GM10266 (cell line): ENCODE results near the gene LRCH1.
A peak's percentile ranks its signal among the peaks of the same experiment; 100 is the strongest.

ENCODE experiments used
- DNase-seq: peaks from one replicate; pipeline ENCODE4 v3.0.0; 2012; ENCODE audit errors: extremely low spot score
- CTCF ChIP-seq: IDR thresholded peaks from 2 replicates; pipeline ENCODE4 v1.5.1; 2012; ENCODE audit warnings: mild to moderate bottlenecking, low read depth; ENCODE audit not compliant: control insufficient read depth, insufficient read depth; ENCODE audit errors: missing control alignments

LRCH1 gene

GRCh38 chr13:46605825-46606554 is 53.0 kb downstream of the LRCH1 start:
- DNase-seq = peak; percentile 20
- TF ChIP-seq CTCF = no peak

GRCh38 chr13:46606970-46607369 is 54.0 kb downstream of the LRCH1 start:
- no peak for DNase-seq

DNA sequence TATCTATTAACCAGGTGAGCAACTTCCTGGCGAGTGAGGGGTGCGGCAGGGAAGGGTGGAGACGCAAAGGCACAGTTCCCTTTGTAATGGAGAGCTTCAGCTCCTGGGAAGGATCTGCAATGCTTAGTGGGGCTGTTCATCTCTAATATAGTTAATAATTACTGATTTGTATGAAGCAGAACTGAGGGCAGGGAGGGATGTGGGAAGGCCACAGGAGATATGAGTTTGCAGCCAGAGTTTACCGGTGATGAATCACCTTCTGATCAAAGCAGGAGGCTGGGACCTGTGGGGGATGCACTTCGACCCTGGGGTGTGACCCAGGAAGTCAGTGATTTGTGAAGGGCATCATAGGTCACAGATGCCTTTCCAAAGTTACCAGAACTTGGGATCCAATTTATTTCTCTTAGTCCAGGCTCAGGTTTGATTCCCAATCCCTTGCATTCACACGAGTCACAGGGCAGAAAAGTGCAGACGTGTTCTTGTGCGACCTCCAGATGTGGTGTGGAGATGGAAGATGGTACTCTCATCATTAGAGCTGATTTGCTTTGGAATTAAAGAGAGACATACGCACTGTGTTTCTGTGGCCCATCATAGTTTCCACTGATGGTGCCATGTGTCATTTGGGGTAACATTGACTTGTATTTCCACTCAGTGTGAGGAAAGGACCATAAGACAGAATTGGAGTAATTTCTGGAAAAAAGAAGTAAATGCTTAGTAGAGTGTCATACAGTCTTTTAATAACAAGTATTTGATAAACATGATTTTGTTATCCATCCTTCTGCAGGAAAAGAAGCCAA is 55.0 kb downstream of the LRCH1 start:
- no peak for TF ChIP-seq CTCF
- DNase-seq = no peak

More at GRCh38 chr13:46606970-46607369, 54.0 kb downstream of the LRCH1 start:
- TF ChIP-seq CTCF = no peak

- DNase-seq = no peak
- no peak for TF ChIP-seq CTCF
These were observed 56.1 kb downstream of the LRCH1 start for GRCh38 chr13:46609052-46609451.

DNA sequence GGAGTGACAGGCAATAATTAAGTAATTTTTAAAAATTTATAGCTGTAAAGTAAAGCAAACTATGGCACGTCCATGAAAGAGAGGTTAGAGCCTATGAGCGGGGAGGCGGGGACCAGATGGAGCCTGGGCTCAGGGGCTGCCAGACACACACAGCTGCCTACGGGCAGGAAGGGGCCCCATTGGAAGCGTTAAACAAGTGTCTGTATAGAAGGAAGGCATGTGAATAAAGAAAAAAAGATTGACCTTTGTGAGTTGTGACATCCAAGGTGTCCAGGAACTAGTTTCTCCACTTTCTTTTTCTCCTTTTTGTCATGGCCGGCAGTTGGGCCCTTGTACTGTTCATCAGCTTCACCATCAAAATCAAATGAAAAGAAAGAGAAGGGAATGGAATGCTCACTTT is 56.8 kb downstream of the LRCH1 start:
- TF ChIP-seq CTCF = no peak

DNA sequence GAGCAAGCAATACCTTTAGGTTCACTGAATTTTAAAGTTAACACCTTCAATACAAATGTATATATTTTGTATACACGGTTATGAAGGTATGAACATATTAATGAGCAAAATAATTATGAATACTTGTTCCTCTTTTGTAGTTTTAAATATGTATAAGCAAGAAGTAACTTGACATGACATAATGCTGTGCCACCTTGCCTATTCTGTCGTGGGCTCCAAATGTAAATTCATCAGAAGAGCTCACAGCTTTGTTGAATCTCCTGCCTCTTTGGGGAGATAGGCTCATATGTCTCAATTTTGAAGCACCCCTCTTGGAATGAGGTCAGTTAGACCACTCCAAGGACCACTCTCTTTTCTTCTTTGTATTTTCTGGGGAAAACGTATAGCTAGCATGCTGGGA is 59.3 kb downstream of the LRCH1 start:
- TF ChIP-seq CTCF = no peak
- DNase-seq = no peak

More for the DNA sequence above, 56.8 kb downstream of the LRCH1 start:
- no peak for DNase-seq
